Neutrophil (primary cell): ENCODE data around the gene ZNF618.

Experiments used
- H3K27ac ChIP-seq: fragments of 200-600 bp; sonication (generic); 2 replicates; pipeline ENCODE4 v1.5.1; 2016; ENCODE audit warnings: mild to moderate bottlenecking, moderate library complexity
- H3K27me3 ChIP-seq: fragments of 200-600 bp; sonication (generic); 2 replicates; pipeline ENCODE4 v1.6.0; 2016; ENCODE audit warnings: mild to moderate bottlenecking
- H3K36me3 ChIP-seq: fragments of 200-600 bp; sonication (generic); 2 replicates; pipeline ENCODE4 v1.5.1; 2017
- H3K4me1 ChIP-seq, 2 experiments: fragments of 200-600 bp in 1 of 2; sonication (generic) in 1 of 2; 1 replicate in 1 of 2; 2 replicates in 1 of 2; pipeline versions ENCODE4 v1.5.1 to v1.6.1; 2013 to 2016; ENCODE audit warnings: low read depth in 1 of 2, low read length in 1 of 2, mild to moderate bottlenecking in 1 of 2, moderate library complexity in 1 of 2; ENCODE audit not compliant: control insufficient read depth in 1 of 2, insufficient read depth in 1 of 2
- H3K4me3 ChIP-seq, 2 experiments: fragments of 200-600 bp in 1 of 2; sonication (generic) in 1 of 2; 1 replicate in 1 of 2; 2 replicates in 1 of 2; pipeline ENCODE4 v1.5.1; 2013 to 2016; ENCODE audit warnings: low read depth in 1 of 2, low read length in 1 of 2, mild to moderate bottlenecking in 1 of 2, moderate library complexity in 1 of 2
- H3K9me3 ChIP-seq: fragments of 200-600 bp; sonication (generic); 2 replicates; pipeline ENCODE4 v1.5.1; 2016
- TF ChIP-seq, protein P1 (sequence below): fragments of 200-600 bp; sonication (generic); IDR thresholded peaks from 2 replicates; pipeline ENCODE4 v1.5.1; 2016; ENCODE audit warnings: antibody characterized with exemption

The ZNF618 gene

DNA sequence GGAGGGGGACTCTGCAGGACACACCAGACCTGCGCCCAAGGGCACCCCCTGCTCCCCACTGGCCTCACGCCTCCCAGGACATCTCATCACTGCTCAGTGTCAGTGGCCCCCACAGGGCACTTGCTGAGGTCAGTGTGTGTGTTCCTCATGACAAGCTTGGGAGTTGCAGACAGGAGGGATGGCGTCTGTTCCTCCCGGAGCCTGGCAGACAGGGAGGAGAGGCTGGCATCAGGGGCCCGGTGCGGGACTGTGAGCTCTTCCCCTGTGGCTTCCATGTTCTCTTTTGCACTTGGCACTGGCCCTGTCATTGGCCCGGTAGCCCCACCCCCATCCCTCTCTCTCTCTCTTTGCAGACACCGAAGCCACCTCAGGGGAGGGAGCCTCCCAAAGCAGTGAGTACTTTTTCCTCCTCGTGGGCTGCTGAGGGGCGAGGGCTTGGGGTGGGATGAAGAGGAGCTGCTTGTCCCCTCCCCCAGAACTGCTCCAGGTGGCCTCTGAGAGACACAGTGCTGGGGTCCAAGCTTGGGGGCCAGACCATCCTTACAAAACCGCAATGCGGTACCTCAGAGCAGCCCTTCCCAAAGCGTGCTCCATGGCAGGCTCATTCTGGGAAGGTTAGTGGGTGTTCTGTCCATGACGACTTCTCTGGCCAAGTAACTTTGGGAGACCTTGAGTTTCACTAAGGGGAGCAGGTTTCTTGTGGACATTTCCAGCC is 126.3 kb downstream of the ZNF618 start:
- Histone ChIP-seq H3K4me1 (peaks cover 0 to 5% of the 10 kb centered on the region in 2 experiments), H3K9me3 (no peaks in the 10 kb centered on the region), H3K4me3 (no peak overlapping the region), H3K36me3 (no peaks in the 10 kb centered on the region), H3K27ac (no peak overlapping the region), H3K27me3 (peaks cover 13% of the 10 kb centered on the region)
- TF ChIP-seq, protein P1, sequence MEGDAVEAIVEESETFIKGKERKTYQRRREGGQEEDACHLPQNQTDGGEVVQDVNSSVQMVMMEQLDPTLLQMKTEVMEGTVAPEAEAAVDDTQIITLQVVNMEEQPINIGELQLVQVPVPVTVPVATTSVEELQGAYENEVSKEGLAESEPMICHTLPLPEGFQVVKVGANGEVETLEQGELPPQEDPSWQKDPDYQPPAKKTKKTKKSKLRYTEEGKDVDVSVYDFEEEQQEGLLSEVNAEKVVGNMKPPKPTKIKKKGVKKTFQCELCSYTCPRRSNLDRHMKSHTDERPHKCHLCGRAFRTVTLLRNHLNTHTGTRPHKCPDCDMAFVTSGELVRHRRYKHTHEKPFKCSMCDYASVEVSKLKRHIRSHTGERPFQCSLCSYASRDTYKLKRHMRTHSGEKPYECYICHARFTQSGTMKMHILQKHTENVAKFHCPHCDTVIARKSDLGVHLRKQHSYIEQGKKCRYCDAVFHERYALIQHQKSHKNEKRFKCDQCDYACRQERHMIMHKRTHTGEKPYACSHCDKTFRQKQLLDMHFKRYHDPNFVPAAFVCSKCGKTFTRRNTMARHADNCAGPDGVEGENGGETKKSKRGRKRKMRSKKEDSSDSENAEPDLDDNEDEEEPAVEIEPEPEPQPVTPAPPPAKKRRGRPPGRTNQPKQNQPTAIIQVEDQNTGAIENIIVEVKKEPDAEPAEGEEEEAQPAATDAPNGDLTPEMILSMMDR: no peak

DNA sequence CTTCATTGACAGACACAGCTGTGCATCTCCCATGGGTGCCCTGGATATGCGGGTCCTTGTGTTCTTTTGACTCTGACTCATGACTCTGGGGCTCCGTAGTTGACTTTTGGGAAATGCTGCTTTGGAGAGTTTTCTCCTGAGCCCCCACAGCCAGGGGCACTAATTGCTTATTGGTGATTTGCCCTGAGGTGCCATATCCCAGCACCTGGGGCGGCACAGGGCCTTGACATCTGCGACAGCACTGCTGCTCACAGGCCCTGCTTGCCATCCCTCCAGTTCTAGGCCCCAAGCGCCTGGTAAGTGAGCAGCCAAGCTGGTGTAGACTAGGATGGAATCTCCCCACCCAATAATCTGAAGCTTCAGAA is 126.9 kb downstream of the ZNF618 start:
- TF ChIP-seq, protein P1: no peak
- Histone ChIP-seq H3K4me3 (no peak overlapping the region), H3K27ac (no peak overlapping the region), H3K9me3 (no peaks in the 10 kb centered on the region), H3K4me1 (peaks cover 0 to 5% of the 10 kb centered on the region in 2 experiments), H3K36me3 (no peaks in the 10 kb centered on the region), H3K27me3 (peaks cover 13% of the 10 kb centered on the region)

DNA sequence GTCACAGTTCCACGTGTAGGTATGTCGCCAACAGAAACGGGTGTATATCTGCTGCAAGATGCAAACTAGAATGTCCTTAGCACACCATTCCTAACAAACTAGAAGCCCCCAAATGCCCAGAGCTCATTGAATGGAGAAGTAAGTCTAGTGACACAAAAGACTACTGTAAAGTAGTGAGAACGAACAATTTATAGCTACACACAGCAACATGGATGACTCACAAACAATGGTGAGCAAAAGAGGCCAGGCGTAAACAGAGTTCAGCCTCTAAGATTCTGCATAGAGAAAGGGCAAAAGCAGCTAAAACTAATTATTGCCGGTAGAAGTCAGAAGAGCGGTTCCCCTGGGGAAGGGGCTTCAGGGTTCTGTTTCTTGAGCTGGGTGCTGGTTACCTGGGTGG is 127.2 kb downstream of the ZNF618 start:
- Histone ChIP-seq H3K27ac (no peak overlapping the region), H3K4me3 (no peak overlapping the region), H3K9me3 (no peaks in the 10 kb centered on the region), H3K36me3 (no peaks in the 10 kb centered on the region), H3K4me1 (peaks cover 0 to 5% of the 10 kb centered on the region in 2 experiments), H3K27me3 (peaks cover 13% of the 10 kb centered on the region)
- TF ChIP-seq, protein P1: no peak

DNA sequence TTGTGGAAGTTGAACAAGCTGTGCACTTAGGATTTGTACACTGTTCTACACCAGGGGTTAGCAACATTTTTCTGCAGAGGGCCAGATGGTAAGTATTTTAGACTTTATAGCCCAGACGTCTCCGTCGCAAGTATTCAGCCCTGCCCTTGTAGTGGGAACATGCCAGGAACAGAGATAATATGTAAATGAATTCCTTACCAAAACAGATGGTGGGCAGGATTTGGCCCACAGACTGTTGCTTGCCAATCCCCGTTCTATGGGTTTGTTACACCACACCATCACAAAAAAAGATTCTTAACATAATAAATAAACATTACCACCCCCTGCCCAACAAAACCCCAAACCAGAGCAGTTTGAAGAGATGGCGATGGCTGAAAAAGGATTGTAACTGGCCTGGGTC is 127.6 kb downstream of the ZNF618 start:
- Histone ChIP-seq H3K9me3 (no peaks in the 10 kb centered on the region), H3K36me3 (no peaks in the 10 kb centered on the region), H3K27ac (no peak overlapping the region), H3K4me3 (no peak overlapping the region), H3K4me1 (peaks cover 0 to 5% of the 10 kb centered on the region in 2 experiments), H3K27me3 (peaks cover 13% of the 10 kb centered on the region)
- TF ChIP-seq, protein P1: no peak

DNA sequence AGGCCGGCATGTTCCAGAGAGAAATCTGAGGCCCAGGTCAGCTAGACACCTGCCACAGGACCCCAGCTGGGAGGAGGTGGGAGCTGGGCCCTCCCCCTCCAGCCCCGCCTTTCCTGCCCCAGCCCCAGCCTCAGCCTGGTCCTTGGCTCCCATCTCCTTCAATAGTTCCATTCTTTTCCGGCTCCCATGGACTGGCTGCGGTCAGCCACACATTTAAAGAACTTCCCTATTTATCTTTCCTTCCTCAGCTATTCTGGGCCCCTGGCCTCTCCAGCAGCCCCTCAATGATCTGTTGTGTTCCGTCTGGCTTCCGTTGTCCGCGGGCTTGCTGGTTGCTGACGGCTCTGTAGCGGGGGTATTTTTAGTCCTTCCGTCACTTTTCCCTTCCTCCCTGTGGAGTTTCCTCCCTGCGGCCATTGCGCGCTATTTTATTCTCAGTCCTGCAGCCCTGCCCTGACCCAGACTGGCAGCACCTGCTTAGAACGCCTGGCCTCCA is 128.2 kb downstream of the ZNF618 start:
- Histone ChIP-seq H3K27ac (no peak overlapping the region), H3K36me3 (no peaks in the 10 kb centered on the region)
- TF ChIP-seq, protein P1: no peak

More for the DNA sequence above, 128.2 kb downstream of the ZNF618 start:
- no peak overlapping the region for H3K4me3 ChIP-seq
- peaks cover 0 to 5% of the 10 kb centered on the region in 2 experiments for H3K4me1 ChIP-seq
- peaks cover 13% of the 10 kb centered on the region for H3K27me3 ChIP-seq
- no peaks in the 10 kb centered on the region for H3K9me3 ChIP-seq
